HG02623 (cell line): ENCODE measurements around the gene CEP128.

Experiments used
- ATAC-seq: cut with Tn5 transposase; IDR thresholded peaks from one replicate; pipeline ENCODE4 v1.9.1; 2021; ENCODE audit warnings: moderate library complexity; ENCODE audit not compliant: unreplicated experiment

The CEP128 gene

GRCh38 chr14:80692903-80693302 is 248.6 kb downstream of the CEP128 start:
- no peak for ATAC-seq

GRCh38 chr14:80681651-80682050 is 259.9 kb downstream of the CEP128 start:
- ATAC-seq = no peak

GRCh38 chr14:80679273-80679672 is 262.3 kb downstream of the CEP128 start:
- ATAC-seq = no peak

GRCh38 chr14:80678436-80678835 is 263.1 kb downstream of the CEP128 start:
- ATAC-seq = no peak

- no peak for ATAC-seq
Observed at GRCh38 chr14:80669426-80669825, 272.1 kb downstream of the CEP128 start.

- no peak for ATAC-seq
Observed at GRCh38 chr14:80664576-80664975, 277.0 kb downstream of the CEP128 start.

GRCh38 chr14:80663541-80663940 is 278.0 kb downstream of the CEP128 start:
- no peak for ATAC-seq

GRCh38 chr14:80659783-80660182 is 281.8 kb downstream of the CEP128 start:
- ATAC-seq = no peak

GRCh38 chr14:80658733-80659132 is 282.8 kb downstream of the CEP128 start:
- no peak for ATAC-seq

- ATAC-seq = no peak
Observed at GRCh38 chr14:80658155-80658554, 283.4 kb downstream of the CEP128 start.

GRCh38 chr14:80653956-80654355 is 287.6 kb downstream of the CEP128 start:
- ATAC-seq = no peak

- no peak for ATAC-seq
Observed at GRCh38 chr14:80645667-80646413, 295.7 kb downstream of the CEP128 start.

GRCh38 chr14:80644826-80645225 is 296.7 kb downstream of the CEP128 start:
- ATAC-seq = no peak

GRCh38 chr14:80638620-80639515 is 302.7 kb downstream of the CEP128 start:
- no peak for ATAC-seq

- ATAC-seq = no peak
Observed at GRCh38 chr14:80637756-80638619, 303.6 kb downstream of the CEP128 start.

- ATAC-seq = no peak
Observed at GRCh38 chr14:80636071-80636470, 305.5 kb downstream of the CEP128 start.

- no peak for ATAC-seq
Observed at GRCh38 chr14:80634106-80634758, 307.3 kb downstream of the CEP128 start.

- ATAC-seq = no peak
Observed at GRCh38 chr14:80629606-80630005, 311.9 kb downstream of the CEP128 start.

- ATAC-seq = no peak
Observed at GRCh38 chr14:80628547-80628946, 313.0 kb downstream of the CEP128 start.

GRCh38 chr14:80627745-80628144 is 313.8 kb downstream of the CEP128 start:
- no peak for ATAC-seq

GRCh38 chr14:80624581-80624980 is 317.0 kb downstream of the CEP128 start:
- ATAC-seq = no peak
